MCF 10A (cell line): ENCODE measurements around the gene SERPINB1. TPM values are rescaled to one million over a fixed set of nuclear protein-coding genes. Genes with fewer than 3 reads are reported as not detected.

Experiments used
- BruUV-seq: library from RNA; stranded (reverse); fragments of 400-500 nt; replicated peaks from 2 replicates; lab custom pipeline; 2021; lab: Mats Ljungman, UMichigan
- CTCF ChIA-PET: fragments of 300-600 bp; sonication (Branson Sonifier 250); formaldehyde crosslinking; extraction: SDS; loops from one replicate; lab custom pipeline; 2021; ENCODE audit warnings: antibody characterized with exemption, inconsistent platforms; lab: Yijun Ruan, JAX
- POLR2A ChIA-PET: fragments of 300-600, 350-650 bp; sonication (Branson Sonifier 250); formaldehyde crosslinking; extraction: SDS; loops from one replicate; lab custom pipeline; 2020; ENCODE audit warnings: antibody characterized with exemption, inconsistent platforms; lab: Yijun Ruan, JAX
- DNase-seq: peaks from one replicate; pipeline ENCODE4 v3.0.0-alpha.2; 2018; ENCODE audit not compliant: unreplicated experiment
- H3K27ac Mint-ChIP-seq: one replicate; pipeline ENCODE4 v1.8.0; 2022; ENCODE audit warnings: mild to moderate bottlenecking, low read depth, mixed read lengths; ENCODE audit not compliant: unreplicated experiment
- H3K27me3 Mint-ChIP-seq: one replicate; pipeline ENCODE4 v1.8.0; 2022; ENCODE audit warnings: mixed read lengths; ENCODE audit not compliant: insufficient read depth, unreplicated experiment
- H3K36me3 Mint-ChIP-seq: one replicate; pipeline ENCODE4 v1.8.0; 2022; ENCODE audit warnings: mild to moderate bottlenecking, moderate library complexity, mixed read lengths; ENCODE audit not compliant: insufficient read depth, unreplicated experiment
- H3K4me1 Mint-ChIP-seq: one replicate; pipeline ENCODE4 v1.8.0; 2022; ENCODE audit warnings: mixed read lengths; ENCODE audit not compliant: insufficient read depth, unreplicated experiment
- H3K4me3 Mint-ChIP-seq: one replicate; pipeline ENCODE4 v1.8.0; 2022; ENCODE audit warnings: mild to moderate bottlenecking, moderate library complexity, mixed read lengths; ENCODE audit not compliant: unreplicated experiment
- H3K9me3 Mint-ChIP-seq: one replicate; pipeline ENCODE4 v1.8.0; 2022; ENCODE audit warnings: mixed read lengths; ENCODE audit not compliant: unreplicated experiment
- CTCF ChIP-seq: fragments of 200-600 bp; IDR thresholded peaks from one replicate; pipeline ENCODE4 v1.8.0; 2022; ENCODE audit warnings: antibody characterized with exemption, mild to moderate bottlenecking; ENCODE audit not compliant: unreplicated experiment
- intact Hi-C: fragments of 100-400 bp; cut with micrococcal nuclease; formaldehyde crosslinking; loops from 2 replicates; pipeline ENCODE4 v1.14.1; 2022
- total RNA-seq: library from RNA; stranded (reverse); gene quantifications from 2 replicates; pipeline ENCODE4 v1.2.3, GENCODE V29; 2022

Gene SERPINB1
- total RNA-seq, 1 experiment from 2014 or later: 20.8 TPM

- H3K4me1 Mint-ChIP-seq: peaks cover 2% of the 10 kb centered on the region
- TF ChIP-seq CTCF: no peak
- intact Hi-C loops: no loop called here
- no peak overlapping the region for H3K27ac Mint-ChIP-seq
- no peaks in the 10 kb centered on the region for H3K9me3 Mint-ChIP-seq
- ChIA-PET CTCF (interaction anchor here (0.8 kb wide), 1 partner anchor 203 kb away, joined by 3 read pairs; no protein-coding TSS in a partner anchor), POLR2A (interaction anchor here (0.7 kb wide), 1 partner anchor 10 kb away, joined by 3 read pairs; no protein-coding TSS in a partner anchor)
- no TSS peak for BruUV-seq
- no peaks in the 10 kb centered on the region for H3K27me3 Mint-ChIP-seq
- no peak for DNase-seq
- H3K4me3 Mint-ChIP-seq: no peak overlapping the region
- H3K36me3 Mint-ChIP-seq: peaks cover 24% of the 10 kb centered on the region
These were observed 55.4 kb downstream of the SERPINB1 start for GRCh38 chr6:2786269-2786668.

- Mint-ChIP-seq H3K4me1 (no peaks in the 10 kb centered on the region), H3K27ac (no peak overlapping the region), H3K4me3 (no peak overlapping the region), H3K9me3 (no peaks in the 10 kb centered on the region), H3K36me3 (peaks cover 37% of the 10 kb centered on the region), H3K27me3 (no peaks in the 10 kb centered on the region)
- DNase-seq: no peak
- BruUV-seq: no TSS peak
- ChIA-PET CTCF (interaction anchor here (0.9 kb wide), 2 partner anchors 13 to 62 kb away, joined by 3 read pairs; no protein-coding TSS in a partner anchor), POLR2A (interaction anchor here (1.4 kb wide), 1 partner anchor 20 kb away, joined by 4 read pairs; the partner anchor contains the start of gene WRNIP1)
- intact Hi-C loops: no loop called here
- TF ChIP-seq CTCF: no peak
These were observed 56.7 kb downstream of the SERPINB1 start for GRCh38 chr6:2784930-2785329.

- CTCF ChIA-PET: interaction anchor here (0.8 to 1.3 kb wide), 5 partner anchors 12 to 168 kb away, joined by 3 read pairs; no protein-coding TSS in a partner anchor
- intact Hi-C loops: no loop called here
- Mint-ChIP-seq H3K27me3 (no peaks in the 10 kb centered on the region), H3K4me3 (no peak overlapping the region), H3K27ac (no peak overlapping the region), H3K36me3 (peaks cover 46% of the 10 kb centered on the region), H3K9me3 (no peaks in the 10 kb centered on the region), H3K4me1 (no peaks in the 10 kb centered on the region)
- no peak for TF ChIP-seq CTCF
- POLR2A ChIA-PET: interaction anchor here (0.6 to 1.4 kb wide), 4 partner anchors 15 to 41 kb away, joined by 3 to 5 read pairs (median 4); partner anchors contain the start of gene WRNIP1
- no TSS peak for BruUV-seq
- no peak for DNase-seq
These were observed 57.6 kb downstream of the SERPINB1 start for GRCh38 chr6:2784061-2784460.

GRCh38 chr6:2783188-2783963 lies 58.3 kb downstream of the SERPINB1 start:
- Mint-ChIP-seq H3K9me3 (no peaks in the 10 kb centered on the region), H3K27me3 (no peaks in the 10 kb centered on the region), H3K27ac (no peak overlapping the region), H3K36me3 (peaks cover 53% of the 10 kb centered on the region), H3K4me3 (no peak overlapping the region), H3K4me1 (no peaks in the 10 kb centered on the region)
- no peak for TF ChIP-seq CTCF
- BruUV-seq: no TSS peak
- intact Hi-C loops: no loop called here
- ChIA-PET CTCF (interaction anchor here (0.5 to 1.3 kb wide), 5 partner anchors 10 to 169 kb away, joined by 3 read pairs; no protein-coding TSS in a partner anchor), POLR2A (interaction anchor here (0.6 to 1.5 kb wide), 5 partner anchors 11 to 40 kb away, joined by 3 to 5 read pairs (median 4); partner anchors contain the start of gene WRNIP1)
- no peak for DNase-seq
